ENCODE data around the gene THEM4. TPM values are rescaled to one million over a fixed set of nuclear protein-coding genes. Genes with fewer than 3 reads are reported as not detected.

Gene THEM4
- total RNA-seq, 4 donors from 2014 or later = 13.2 to 15.7 (median 14.3) TPM

DNA sequence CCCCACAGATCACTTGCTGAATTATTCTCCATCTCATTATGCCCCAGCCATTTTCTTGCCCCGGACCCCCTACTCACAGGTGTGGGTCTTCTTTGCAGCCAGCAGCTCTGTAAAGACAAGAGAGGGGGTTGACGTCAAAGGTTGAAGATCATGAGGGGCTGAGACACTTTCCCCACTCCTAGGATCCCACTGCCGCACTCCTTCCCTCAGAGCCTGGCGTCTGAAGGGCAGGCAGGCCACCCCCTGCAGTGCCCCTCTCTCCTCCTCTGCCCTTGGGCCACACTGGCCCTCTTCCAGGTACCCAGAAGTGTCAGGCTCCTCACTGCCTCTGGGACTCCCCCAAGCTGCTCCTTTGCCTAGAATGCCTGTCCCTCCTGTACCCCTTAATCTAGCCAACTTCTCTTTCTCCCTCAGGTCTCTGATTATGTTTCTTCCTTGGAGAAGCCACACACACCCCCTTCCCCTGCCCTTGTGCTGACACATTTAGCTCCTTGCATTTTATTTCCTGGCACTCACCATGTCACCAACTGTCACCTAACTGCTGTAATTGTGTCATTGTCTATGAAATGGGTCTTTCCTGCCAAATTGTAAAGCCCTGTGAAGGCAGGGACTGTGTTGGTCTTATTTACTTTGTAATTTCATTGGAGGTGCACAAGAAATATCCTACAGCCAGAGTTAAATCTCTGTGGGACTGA lies 79.8 kb downstream of the THEM4 start:
- no peak overlapping the region for H3K4me3 ChIP-seq
- DNase-seq (ENCODE audit: extremely low spot score) = no peak
- TF ChIP-seq POLR2AphosphoS5 (IDR thresholded peaks at IDR 0.05) (no peak), EP300 (IDR thresholded peaks at IDR 0.05) (no peak), CTCF (IDR thresholded peaks at IDR 0.05) (no peak), POLR2A (IDR thresholded peaks at IDR 0.05; ENCODE audit: low read depth) (no peak)
- H3K4me1 ChIP-seq = peaks cover 13 to 25% (median 21%) of the 10 kb centered on the region in 4 donors
- intact Hi-C loops (cut with DNase I) = loop anchor here (10.0 kb wide), 1 partner anchor 65 kb away; the partner anchor contains the start of gene MRPL9
- no peaks in the 10 kb centered on the region for H3K36me3 ChIP-seq
- 50% methylated on average over 4 of the region's 4 CpGs for WGBS
- H3K27ac ChIP-seq (replicated peaks in 1 of 4) = no peak overlapping the region
- H3K9me3 ChIP-seq = no peaks in the 10 kb centered on the region
- peaks cover 0 to 27% (median 0%) of the 10 kb centered on the region in 4 donors for H3K27me3 ChIP-seq

GRCh38 chr1:151828921-151829320 lies 80.4 kb downstream of the THEM4 start:
- no peak overlapping the region for H3K4me3 ChIP-seq
- 6% methylated on average over 12 of the region's 12 CpGs for WGBS
- H3K36me3 ChIP-seq = no peaks in the 10 kb centered on the region
- peaks cover 0 to 21% (median 0%) of the 10 kb centered on the region in 4 donors for H3K27me3 ChIP-seq
- intact Hi-C loops (cut with DNase I) = no loop called here
- no peaks in the 10 kb centered on the region for H3K9me3 ChIP-seq
- DNase-seq (ENCODE audit: extremely low spot score) = no peak
- peaks cover 13 to 25% (median 21%) of the 10 kb centered on the region in 4 donors for H3K4me1 ChIP-seq
- H3K27ac ChIP-seq (replicated peaks in 1 of 4) = no peak overlapping the region
- TF ChIP-seq POLR2A (IDR thresholded peaks at IDR 0.05; ENCODE audit: low read depth) (no peak), POLR2AphosphoS5 (IDR thresholded peaks at IDR 0.05) (no peak), EP300 (IDR thresholded peaks at IDR 0.05) (no peak), CTCF (IDR thresholded peaks at IDR 0.05) (no peak)

GRCh38 chr1:151827853-151828252 lies 81.5 kb downstream of the THEM4 start:
- TF ChIP-seq EP300 (IDR thresholded peaks at IDR 0.05) = no peak
- TF ChIP-seq POLR2A (IDR thresholded peaks at IDR 0.05; ENCODE audit: low read depth) = no peak
- TF ChIP-seq CTCF (IDR thresholded peaks at IDR 0.05) = no peak
- TF ChIP-seq POLR2AphosphoS5 (IDR thresholded peaks at IDR 0.05) = no peak
- H3K27me3 ChIP-seq = peaks cover 0 to 19% (median 0%) of the 10 kb centered on the region in 4 donors
- peaks cover 13 to 22% (median 20%) of the 10 kb centered on the region in 4 donors for H3K4me1 ChIP-seq
- H3K36me3 ChIP-seq = no peaks in the 10 kb centered on the region
- intact Hi-C loops (cut with DNase I) = no loop called here
- WGBS = 78% methylated on average over 9 of the region's 9 CpGs
- H3K9me3 ChIP-seq = no peaks in the 10 kb centered on the region
- DNase-seq (ENCODE audit: extremely low spot score) = no peak
- no peak overlapping the region for H3K27ac ChIP-seq (replicated peaks in 1 of 4)
- H3K4me3 ChIP-seq = no peak overlapping the region

GRCh38 chr1:151825751-151826660 lies 83.3 kb downstream of the THEM4 start:
- intact Hi-C loops (cut with DNase I) = no loop called here
- no peak for DNase-seq (ENCODE audit: extremely low spot score)
- H3K4me1 ChIP-seq = peaks cover 10 to 16% (median 13%) of the 10 kb centered on the region in 4 donors
- H3K9me3 ChIP-seq = no peaks in the 10 kb centered on the region
- no peak overlapping the region for H3K4me3 ChIP-seq
- H3K27me3 ChIP-seq = peaks cover 0 to 26% (median 0%) of the 10 kb centered on the region in 4 donors
- H3K36me3 ChIP-seq = no peaks in the 10 kb centered on the region
- TF ChIP-seq POLR2AphosphoS5 (IDR thresholded peaks at IDR 0.05) = no peak
- no peak for TF ChIP-seq POLR2A (IDR thresholded peaks at IDR 0.05; ENCODE audit: low read depth)
- TF ChIP-seq CTCF (IDR thresholded peaks at IDR 0.05) = no peak
- TF ChIP-seq EP300 (IDR thresholded peaks at IDR 0.05) = no peak
- 52% methylated on average over 15 of the region's 21 CpGs for WGBS
- no peak overlapping the region for H3K27ac ChIP-seq (replicated peaks in 1 of 4)
